Posterior cingulate gyrus (tissue), 11 donors: Measurements from ENCODE around the gene GLRX.
"Not testable (repeated sequence)": the region's sequence is repeated elsewhere in the genome, so short reads cannot be mapped to it uniquely, and the experiment has no call there.

Experiments used
- DNase-seq, 10 donors: peaks; one replicate each; pipeline versions ENCODE4 v3.0.0 to v3.0.0-alpha.2; 2020 to 2021; ENCODE audit warnings: mixed read lengths in 3 of 10
- intact Hi-C: fragments of 100-400 bp; cut with DNase I; formaldehyde crosslinking; loops from one replicate; pipeline ENCODE4 v1.15.1; 2023

GLRX gene

GRCh38 chr5:95856501-95856981 is 34.0 kb upstream of the GLRX start:
- intact Hi-C loops, result loop anchor here (5.0 kb wide), 1 partner anchor 746 kb away; no protein-coding TSS in a partner anchor
- DNase-seq, result peak in 2 of 10 donors; percentile 55 to 81

- no peak for DNase-seq
- intact Hi-C loops, result no loop called here
Measured at GRCh38 chr5:95853490-95853889, 31.0 kb upstream of the GLRX start.

- intact Hi-C loops, result no loop called here
- no peak for DNase-seq
Measured at GRCh38 chr5:95852567-95852966, 30.0 kb upstream of the GLRX start.

- intact Hi-C loops, result not testable (repeated sequence)
- DNase-seq, result peak in 1 of 10 donors; percentile 62
Measured at GRCh38 chr5:95851141-95851540, 28.6 kb upstream of the GLRX start.

- intact Hi-C loops, result no loop called here
- no peak for DNase-seq
Measured at GRCh38 chr5:95850391-95850894, 27.9 kb upstream of the GLRX start.

- intact Hi-C loops, result loop anchor here (5.0 kb wide), 1 partner anchor 186 kb away; no protein-coding TSS in a partner anchor
- no peak for DNase-seq
Measured at GRCh38 chr5:95848701-95849100, 26.2 kb upstream of the GLRX start.

- intact Hi-C loops, result loop anchor here (1.0 to 5.0 kb wide), 3 partner anchors 66 to 202 kb away; no protein-coding TSS in a partner anchor
Measured at GRCh38 chr5:95847261-95847592, 24.7 kb upstream of the GLRX start.

GRCh38 chr5:95846554-95847260 is 24.2 kb upstream of the GLRX start:
- peak in 8 of 10 donors; percentile 38 to 94 (median 76) for DNase-seq
- intact Hi-C loops, result loop anchor here (1.0 to 5.0 kb wide), 3 partner anchors 65 to 202 kb away; no protein-coding TSS in a partner anchor

More at GRCh38 chr5:95847261-95847592, 24.7 kb upstream of the GLRX start:
- DNase-seq, result no peak

- DNase-seq, result no peak
- intact Hi-C loops, result loop anchor here (5.0 kb wide), 1 partner anchor 183 kb away; no protein-coding TSS in a partner anchor
Measured at GRCh38 chr5:95845391-95845790, 22.9 kb upstream of the GLRX start.

GRCh38 chr5:95843733-95844223 is 21.3 kb upstream of the GLRX start:
- no peak for DNase-seq

GRCh38 chr5:95842854-95843544 is 20.5 kb upstream of the GLRX start:
- peak in 2 of 10 donors; percentile 38 to 49 for DNase-seq
- intact Hi-C loops, result no loop called here

More at GRCh38 chr5:95843733-95844223, 21.3 kb upstream of the GLRX start:
- intact Hi-C loops, result no loop called here

GRCh38 chr5:95841914-95842812 is 19.6 kb upstream of the GLRX start:
- no peak for DNase-seq
- intact Hi-C loops, result no loop called here

- intact Hi-C loops, result no loop called here
- DNase-seq, result no peak
Measured at GRCh38 chr5:95840956-95841705, 18.6 kb upstream of the GLRX start.

- DNase-seq, result no peak
- intact Hi-C loops, result no loop called here
Measured at GRCh38 chr5:95839658-95840057, 17.1 kb upstream of the GLRX start.

GRCh38 chr5:95838556-95838955 is 16.0 kb upstream of the GLRX start:
- intact Hi-C loops, result no loop called here
- DNase-seq, result no peak

- intact Hi-C loops, result no loop called here
- DNase-seq, result peak in 5 of 10 donors; percentile 56 to 92 (median 62)
Measured at GRCh38 chr5:95838001-95838520, 15.5 kb upstream of the GLRX start.

- intact Hi-C loops, result no loop called here
- DNase-seq, result peak in 1 of 10 donors; percentile 69
Measured at GRCh38 chr5:95837492-95837891, 15.0 kb upstream of the GLRX start.

GRCh38 chr5:95836971-95837370 is 14.4 kb upstream of the GLRX start:
- DNase-seq, intact Hi-C loops: not testable (repeated sequence)

- no peak for DNase-seq
- intact Hi-C loops, result no loop called here
Measured at GRCh38 chr5:95836544-95836943, 14.0 kb upstream of the GLRX start.
